GM19397 (cell line): ENCODE results near the gene GTPBP10.

Experiments used
- ATAC-seq: cut with Tn5 transposase; IDR thresholded peaks from one replicate; pipeline ENCODE4 v1.9.1; 2021; ENCODE audit warnings: mild to moderate bottlenecking, moderate library complexity; ENCODE audit not compliant: unreplicated experiment

Gene GTPBP10

DNA sequence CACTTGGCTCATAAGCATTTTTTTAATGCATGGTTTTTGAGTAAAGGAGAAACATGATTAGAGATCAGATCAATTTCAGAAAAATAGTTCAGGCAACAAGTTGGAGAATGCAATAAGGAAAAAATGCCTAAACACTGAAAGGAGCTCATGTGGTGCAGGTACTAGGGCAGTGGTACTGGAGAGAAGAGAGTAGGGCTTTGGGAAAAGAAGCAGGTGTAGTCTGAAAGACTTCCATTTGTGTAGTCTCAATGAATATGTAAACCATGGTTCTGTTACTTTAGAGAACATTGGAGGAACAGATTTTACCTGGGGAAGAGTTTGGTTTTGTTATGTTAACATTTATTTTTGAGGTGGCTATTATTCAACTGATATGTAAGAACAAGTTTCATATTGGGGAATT, 5.5 kb downstream of the GTPBP10 start:
- no peak for ATAC-seq

DNA sequence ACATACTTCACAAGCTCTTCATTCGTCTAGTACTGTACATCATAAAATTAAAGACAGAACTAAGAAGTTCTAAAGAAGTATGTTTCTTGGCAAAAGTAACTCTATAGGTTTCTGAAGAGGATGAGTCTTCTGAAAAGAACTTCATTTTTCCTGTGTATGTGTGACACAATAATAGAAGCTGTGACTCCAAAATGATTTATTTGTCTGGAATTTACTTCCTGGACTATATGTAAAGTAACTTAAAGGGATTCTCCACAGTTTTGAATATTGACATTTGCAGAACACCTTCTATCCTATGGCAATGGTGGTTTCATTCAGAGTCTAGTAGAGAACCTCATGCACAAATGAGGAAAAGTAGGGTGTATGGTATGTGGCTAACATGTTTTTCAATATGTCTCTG, 36.9 kb downstream of the GTPBP10 start:
- ATAC-seq: no peak

DNA sequence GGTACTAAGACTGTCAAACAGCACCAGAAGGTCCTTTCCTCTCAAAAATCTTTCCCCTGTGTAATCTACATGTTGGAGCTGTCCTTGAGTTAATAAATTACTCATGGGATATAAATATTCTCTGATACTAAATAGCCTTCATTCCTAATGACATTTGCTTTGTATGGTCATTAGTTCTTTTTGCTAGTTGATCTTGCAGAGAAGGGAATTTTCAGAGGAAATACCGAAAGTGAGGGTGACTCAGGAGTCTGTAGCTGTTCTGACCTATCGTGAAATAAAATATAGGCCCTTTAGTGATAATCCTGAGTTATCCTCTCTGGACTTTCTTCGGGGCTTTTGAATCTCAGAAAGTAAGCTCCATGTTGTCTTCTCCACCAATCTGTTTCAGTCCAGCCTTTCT, 37.3 kb downstream of the GTPBP10 start:
- no peak for ATAC-seq

DNA sequence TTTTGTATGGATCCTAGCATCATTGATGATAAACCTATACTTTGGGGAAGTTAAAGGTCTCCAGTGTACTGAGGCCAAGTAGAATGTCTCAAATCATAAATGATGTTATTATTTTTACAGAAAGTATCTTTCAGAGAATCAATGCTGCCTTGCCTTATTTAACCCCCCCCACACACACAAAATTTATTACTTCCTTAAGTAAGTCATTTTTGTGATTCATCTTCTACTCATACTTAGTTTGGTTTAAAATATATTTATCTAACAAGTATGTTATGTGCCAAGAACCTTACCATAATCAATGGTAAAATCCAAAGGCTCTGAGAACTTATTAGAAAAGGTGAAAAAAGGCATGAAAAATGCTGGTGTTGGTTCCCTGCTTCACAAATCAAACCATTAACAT, 37.9 kb downstream of the GTPBP10 start:
- no peak for ATAC-seq

DNA sequence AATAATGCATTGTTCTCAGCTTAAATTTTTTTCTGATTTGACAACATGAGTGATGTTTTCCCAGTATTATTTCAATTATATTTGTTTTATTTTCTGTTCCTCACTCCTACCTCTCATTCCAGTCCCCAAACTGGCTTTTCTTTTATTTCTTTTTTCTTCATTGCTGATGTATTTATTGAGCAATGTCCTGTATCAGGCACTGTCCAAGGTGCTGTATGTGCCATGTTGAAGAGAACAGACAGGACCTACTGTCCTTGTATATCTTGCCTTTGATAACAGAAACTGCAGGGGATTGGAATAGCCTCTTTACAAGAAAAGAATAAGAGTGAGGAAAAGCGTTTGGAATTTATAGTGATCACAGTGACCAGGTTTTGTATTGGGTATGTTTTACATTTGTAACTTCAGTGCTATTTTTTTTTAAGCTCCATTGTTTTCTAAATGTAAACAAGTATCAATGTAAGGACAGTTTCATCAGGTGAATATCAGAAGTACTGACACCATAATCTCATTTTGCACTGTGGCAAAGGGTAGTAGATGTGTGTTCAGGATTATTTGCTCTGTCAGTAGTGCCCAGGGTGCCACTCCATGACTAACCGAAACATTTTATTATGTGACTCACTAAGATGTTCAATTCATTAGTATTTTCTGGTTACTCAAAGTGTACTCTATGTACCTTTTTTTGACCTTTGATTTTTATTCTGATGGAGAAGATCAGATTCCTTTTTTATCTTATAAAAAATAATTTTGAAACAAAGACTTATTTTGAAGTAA, 41.1 kb downstream of the GTPBP10 start:
- no peak for ATAC-seq

DNA sequence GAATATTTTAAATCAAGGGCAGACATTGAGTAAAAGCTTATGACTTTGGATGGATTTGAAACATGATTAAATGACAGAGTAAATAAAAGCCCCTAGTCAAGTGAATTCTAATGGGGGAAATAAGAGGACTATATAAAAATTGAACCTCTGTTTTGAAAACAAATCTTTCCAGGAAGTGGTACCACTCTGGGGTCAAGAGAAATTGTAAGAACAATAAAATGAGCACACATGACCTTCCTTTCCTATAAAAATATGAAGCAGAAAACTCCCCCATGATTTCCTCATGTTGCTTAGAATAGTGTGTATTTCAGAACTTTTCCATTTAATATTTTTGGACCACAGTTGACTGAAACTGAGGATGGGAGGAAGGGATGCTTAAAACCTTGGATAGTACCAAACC, 44.4 kb downstream of the GTPBP10 start:
- ATAC-seq: no peak

DNA sequence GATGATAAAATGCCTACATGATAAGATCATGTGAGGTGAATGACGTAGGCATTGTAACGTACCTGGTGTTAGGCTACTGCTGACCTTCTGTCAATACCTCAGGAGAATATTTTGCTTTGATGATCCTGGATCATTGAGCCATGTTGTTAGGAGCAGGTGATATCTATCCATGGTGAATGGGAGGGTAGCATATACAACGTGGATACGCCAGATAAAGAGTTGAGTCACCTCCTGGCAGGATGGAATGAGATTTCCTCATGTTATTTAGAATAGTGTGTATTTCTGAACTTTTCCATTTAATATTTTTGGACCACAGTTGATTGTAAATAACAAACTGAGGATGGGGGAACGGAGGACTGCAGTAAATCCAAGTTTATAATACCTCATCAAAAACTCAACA, 45.0 kb downstream of the GTPBP10 start:
- ATAC-seq: no peak

DNA sequence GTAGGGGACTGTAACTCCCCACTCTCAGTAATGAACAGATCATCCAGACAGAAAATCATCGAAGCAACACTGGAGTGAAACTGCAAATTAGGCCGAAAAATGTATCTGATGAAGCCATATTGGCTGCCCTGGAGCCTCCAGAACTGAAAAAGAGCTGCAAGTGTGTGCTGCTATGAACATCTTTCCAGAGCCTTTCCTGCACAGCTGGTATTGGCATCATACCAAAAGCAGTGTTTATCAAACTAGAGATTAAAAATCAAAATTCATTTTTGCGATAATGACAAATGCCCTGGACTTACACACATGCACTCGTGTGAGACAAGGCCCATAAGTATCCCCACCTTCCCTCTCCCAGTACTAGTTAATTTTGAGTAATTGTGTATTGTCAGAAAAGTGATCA, 49.9 kb downstream of the GTPBP10 start:
- ATAC-seq: no peak

DNA sequence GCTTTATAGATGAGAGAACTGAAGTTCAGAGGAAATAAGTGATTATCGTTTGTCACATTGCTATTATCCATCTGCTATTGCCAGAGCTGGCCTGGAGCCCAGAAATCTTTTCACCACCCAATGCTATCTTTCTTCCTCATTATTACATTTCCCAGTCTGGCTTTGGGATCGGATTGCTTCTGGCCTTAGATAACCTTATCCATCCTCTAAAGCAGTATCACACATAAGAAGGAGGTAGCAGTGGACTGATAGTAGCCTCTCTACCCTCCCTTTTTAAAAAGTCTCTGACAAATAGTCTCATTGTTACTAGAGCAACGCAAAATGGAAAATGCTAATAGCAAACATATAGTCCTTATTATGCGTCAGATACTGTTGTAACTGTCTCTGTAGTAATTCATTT, 55.5 kb downstream of the GTPBP10 start:
- no peak for ATAC-seq

DNA sequence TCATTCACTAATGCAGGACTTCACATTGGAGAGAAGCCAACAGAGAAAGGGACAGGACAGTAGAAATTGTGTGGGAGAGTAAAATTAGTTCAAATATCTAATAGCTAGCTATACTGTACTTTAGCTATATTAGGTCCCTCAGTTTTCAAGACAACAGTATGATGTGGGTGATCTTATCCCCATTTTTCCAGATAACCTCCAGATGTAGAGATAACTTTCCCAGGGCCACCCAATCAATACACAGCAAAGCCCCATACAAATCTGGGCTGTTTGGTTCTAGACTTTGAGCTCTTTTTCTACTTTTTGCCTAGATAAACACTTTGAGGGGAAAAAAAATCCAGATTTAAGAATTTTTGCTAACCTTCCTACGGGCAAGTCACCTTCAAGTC, 56.3 kb downstream of the GTPBP10 start:
- ATAC-seq: no peak

DNA sequence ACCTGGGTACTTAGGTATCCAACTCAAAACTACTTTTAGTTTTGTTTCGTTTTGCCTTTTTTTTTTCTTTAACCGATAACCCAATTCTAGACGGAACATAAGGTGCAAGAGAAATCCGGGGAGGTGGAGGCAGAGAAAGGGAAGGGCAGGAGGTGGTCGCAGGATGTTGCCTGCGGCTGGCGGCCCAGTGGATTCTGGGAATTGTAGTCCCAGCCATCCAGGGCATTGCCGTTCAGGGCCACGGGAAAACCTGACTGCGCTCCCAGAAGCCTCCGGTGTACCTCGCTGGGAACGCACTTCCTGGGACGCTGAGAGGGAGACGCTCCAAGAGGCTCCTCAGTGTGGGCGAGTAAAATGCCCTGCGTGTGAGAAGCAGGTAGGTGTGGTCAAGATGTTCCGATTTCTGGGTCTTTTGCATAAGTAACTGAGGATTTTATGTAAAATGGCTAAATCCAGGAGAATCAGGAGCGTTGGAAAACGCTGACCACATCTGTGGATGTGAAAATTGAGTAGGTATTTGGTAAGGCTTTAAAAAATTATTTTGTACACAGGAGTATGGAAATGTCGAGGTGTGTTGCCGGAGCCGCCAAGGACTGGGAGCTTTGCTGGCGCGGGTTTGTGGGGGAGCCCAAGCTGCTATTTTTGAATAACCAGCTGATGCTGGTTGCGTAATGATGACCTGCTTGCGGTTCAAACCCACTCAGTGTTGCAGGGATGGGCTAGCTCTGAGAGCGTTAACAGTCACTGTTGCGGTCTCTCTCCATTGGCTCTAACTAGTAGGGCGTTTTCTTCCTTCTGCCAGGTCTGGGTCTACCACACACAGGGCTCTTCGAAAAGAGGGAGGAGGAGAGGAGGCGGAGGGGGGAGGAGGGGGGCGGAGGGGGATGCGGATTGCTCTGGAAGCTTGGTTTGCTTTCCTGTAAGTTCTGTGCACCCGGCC, 56.9 kb downstream of the GTPBP10 start, which contains the start of gene CLDN12:
Gene CLDN12 (plus strand): TSS at position 288 of the 940 bp plus-strand sequence. CDS start 9,216 bp downstream, outside the sequence.
- ATAC-seq: peak; percentile 96

DNA sequence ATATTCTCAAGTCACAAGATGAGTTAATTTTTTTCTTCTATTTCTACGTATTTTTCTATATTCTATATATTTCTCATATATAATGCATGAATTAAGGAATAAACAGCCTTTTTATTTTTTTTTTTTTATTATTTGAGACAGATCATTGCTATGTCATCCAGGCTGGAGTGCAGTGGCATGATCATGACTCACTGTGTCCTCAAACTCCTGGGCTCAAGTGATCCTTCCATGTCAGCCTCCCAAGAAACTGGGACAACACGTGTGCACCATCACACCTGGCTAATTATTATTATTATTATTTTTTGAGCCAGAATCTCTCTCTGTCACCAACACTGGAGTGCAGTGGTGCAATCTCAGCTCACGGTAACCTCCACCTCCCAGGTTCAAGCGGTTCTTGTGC, 58.3 kb downstream of the GTPBP10 start:
- no peak for ATAC-seq

DNA sequence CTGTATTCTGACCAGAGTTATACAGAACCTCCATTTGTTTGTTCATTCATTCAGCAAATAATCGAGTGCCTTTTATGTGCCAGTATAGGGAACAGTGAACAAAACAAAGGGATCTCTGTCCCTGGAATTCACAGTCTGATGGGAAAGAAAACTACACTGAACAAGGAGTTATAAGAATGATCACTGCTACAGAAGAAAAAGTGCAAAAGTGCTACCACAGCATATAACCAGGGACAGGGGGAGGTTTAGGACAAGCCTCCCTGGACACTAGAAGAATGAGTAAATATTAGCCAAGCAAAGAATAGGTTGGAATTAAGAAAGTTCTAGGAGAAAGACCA, 60.9 kb downstream of the GTPBP10 start:
- ATAC-seq: no peak

DNA sequence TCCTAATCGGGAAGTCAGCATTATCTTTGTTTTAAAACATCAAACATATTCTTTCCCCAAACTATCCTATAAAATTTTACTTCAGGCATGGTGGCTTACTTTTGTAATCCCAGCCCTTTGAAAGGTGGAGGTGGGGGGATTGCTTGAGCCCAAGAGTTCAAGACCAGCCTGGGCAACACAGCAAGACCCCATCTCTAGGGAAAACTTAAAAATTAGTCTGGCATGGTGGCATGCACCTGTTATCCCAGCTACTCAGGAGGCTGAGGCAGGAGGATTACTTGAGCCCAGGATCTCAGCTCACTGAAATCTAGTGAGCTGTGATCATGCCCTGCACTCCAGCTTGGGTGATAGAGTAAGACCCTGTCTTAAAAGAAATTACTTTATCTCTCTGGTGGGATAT, 61.6 kb downstream of the GTPBP10 start:
- no peak for ATAC-seq

DNA sequence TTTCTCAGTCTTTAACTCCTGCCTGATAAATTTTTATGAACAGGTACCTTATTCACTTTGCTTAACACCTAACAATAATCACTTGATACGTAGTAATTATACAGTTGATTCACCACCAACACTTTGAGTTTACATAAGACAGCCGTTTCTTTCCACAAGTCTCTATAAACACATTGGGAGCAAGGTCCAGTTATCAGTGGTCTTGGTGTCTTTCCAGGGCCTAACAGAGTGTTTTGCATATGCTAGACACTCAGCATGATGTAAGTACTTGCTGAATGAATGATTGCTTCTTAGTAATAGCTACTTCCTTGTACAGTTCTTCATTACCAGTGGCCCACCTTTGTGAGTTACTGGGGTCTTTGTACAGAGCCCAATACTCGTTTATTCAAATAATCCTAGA, 63.2 kb downstream of the GTPBP10 start:
- ATAC-seq: no peak

DNA sequence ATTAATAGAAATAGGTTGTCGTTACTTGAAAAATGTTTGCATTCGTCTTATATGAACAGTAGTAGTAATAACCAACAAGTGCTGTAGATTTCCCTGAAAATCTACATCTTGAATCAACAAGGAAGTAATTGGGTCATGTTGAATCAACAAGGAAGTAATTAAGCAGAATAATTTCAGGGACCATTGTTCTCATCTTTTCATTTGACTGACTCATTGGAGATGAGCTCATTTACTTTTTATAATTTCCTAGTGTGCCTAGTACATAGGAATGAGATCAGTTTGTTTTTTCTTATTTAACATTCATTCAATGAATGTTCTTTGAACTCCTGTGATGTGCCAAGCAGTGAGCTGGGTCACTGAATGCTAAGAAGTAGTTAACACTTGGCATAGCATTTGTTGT, 65.0 kb downstream of the GTPBP10 start:
- no peak for ATAC-seq

DNA sequence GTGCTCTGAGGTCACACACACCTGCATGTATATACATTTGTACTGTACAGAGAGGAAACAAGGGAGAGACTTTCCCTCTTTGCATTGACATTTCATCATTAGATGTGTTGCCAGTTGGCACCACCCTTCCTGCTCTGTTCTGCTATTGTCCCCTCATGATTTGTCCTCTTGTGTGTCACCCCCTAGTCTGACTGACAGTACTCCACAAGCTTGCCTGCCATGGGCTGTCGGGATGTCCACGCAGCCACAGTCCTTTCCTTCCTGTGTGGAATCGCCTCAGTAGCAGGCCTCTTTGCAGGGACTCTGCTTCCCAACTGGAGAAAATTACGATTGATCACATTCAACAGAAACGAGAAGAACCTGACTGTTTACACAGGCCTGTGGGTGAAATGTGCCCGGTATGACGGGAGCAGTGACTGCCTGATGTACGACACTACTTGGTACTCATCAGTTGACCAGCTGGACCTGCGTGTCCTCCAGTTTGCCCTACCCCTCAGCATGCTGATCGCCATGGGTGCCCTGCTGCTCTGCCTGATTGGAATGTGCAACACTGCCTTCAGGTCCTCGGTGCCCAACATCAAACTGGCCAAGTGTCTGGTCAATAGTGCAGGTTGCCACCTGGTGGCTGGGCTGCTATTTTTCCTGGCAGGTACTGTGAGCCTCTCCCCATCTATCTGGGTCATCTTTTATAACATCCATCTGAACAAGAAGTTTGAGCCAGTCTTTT, 66.1 kb downstream of the GTPBP10 start:
- no peak for ATAC-seq

DNA sequence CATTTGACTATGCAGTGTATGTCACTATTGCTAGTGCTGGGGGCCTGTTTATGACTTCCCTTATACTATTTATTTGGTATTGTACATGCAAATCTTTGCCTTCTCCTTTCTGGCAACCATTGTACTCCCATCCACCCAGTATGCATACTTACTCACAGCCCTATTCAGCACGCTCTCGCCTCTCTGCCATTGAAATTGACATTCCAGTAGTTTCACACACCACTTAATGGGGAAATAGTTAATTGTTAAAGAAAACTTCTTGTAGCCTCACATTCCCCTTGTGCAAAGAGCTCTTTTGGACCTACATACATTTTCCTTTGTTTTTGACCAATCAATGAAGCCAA, 66.6 kb downstream of the GTPBP10 start:
- ATAC-seq: no peak

DNA sequence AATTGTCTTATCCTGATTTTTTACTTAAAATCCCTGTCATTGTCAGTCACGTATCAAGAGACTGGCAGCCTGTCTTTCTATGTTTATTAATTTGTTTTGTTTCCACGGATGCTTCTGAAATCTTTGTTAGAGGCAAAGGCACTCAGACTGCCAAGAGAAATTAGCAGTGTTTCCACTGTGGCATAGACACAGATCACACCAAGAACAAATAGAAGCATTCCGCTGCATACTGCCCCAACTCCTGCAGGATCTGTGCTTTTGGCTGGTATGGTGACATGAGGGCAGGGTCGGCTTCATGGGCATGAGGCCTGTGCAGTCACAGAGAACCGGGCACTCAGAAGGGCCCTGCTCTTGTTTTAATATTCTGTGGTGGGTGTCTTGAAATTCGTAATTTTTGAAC, 75.1 kb downstream of the GTPBP10 start:
- ATAC-seq: no peak

DNA sequence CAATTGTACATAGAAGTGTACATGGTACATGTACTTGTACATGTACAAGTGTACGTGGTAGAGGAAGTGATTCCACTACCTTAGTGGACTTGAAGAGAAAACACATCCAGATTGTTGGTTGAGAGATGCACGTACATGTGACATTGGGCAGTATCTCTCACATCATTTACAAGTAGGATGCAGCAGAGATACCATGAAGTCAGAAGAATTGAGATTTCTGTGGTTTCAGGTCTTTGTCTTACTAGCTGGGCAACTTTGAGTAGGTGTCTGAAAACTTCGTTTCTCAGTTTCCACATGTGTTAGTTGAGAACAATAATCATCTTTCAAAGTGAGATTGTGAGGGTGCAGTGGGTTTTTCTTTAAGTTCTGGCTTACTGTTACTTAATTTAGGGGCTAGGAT, 78.2 kb downstream of the GTPBP10 start:
- ATAC-seq: peak; percentile 83

DNA sequence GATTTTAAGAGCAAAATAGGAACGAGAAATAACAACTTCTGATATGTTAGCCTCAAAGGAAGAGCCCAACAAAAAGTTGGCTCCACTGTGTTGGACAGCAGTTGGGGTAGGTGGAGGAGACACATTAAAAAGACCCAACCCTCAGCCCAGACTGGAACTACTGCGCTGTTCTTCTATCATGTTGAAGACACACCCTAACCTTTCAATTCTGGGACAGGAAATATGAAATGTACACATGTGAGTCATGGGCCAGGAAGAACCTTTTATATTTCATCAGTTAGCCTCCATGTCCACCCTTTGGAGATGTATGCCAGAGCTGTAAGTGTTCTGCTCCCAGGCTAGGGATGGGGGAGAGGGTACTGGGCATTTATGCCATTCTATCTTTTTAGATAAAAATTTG, 78.9 kb downstream of the GTPBP10 start:
- ATAC-seq: no peak
